ENCODE measurements around the gene PAM. TPM values are rescaled to one million over a fixed set of nuclear protein-coding genes. Genes with fewer than 3 reads are reported as not detected.

PAM gene
- total and polyA plus RNA-seq, 2 of the 8 experiments (the other 6 are each of a cell fraction or from before 2014, with no cell fraction given), result 30.4 to 67.8 TPM

GRCh38 chr5:103034662-103035392 is 279.7 kb downstream of the PAM start:
- no peak overlapping the region for H4K5ac ChIP-seq (ENCODE audit: insufficient read length, low read depth, low read length)
- no peak overlapping the region for H2AK5ac ChIP-seq (ENCODE audit: low read depth, low read length)
- no peaks in the 10 kb centered on the region for H3K23me2 ChIP-seq (ENCODE audit: low read depth, low read length)
- no peak overlapping the region for H3K4me2 ChIP-seq (ENCODE audit: insufficient read depth in 1 of 2, low read depth in 2 of 2, low read length in 2 of 2)
- H2BK120ac ChIP-seq (replicated peaks; ENCODE audit: low read depth, low read length), result no peak overlapping the region
- POLR2A ChIA-PET (ENCODE audit: partially characterized antibody), result interaction anchor here (1.1 kb wide), 1 partner anchor 224 kb away, joined by 4 read pairs; the partner anchor contains the start of gene MACIR
- H4K8ac ChIP-seq (ENCODE audit: extremely low read depth, insufficient read depth, low read length), result no peak overlapping the region
- H2BK20ac ChIP-seq (ENCODE audit: low read length), result no peak overlapping the region
- no peak overlapping the region for H4K91ac ChIP-seq (replicated peaks; ENCODE audit: insufficient read length, low read length)
- H4K20me1 ChIP-seq (replicated peaks in 1 of 2; ENCODE audit: control insufficient read depth in 1 of 2, insufficient read depth in 2 of 2, low read length in 2 of 2), result no peaks in the 10 kb centered on the region
- H3K23ac ChIP-seq (ENCODE audit: insufficient read length), result no peak overlapping the region
- H2AFZ ChIP-seq (ENCODE audit: low read length), result no peak overlapping the region
- no peak overlapping the region for H2BK15ac ChIP-seq (ENCODE audit: low read length)
- DNase-seq (ENCODE audit: low read depth in 1 of 2, low spot score in 2 of 2), result no peak
- H3K27ac ChIP-seq (ENCODE audit: low read depth, low read length), result no peak overlapping the region
- no peak overlapping the region for H2BK5ac ChIP-seq (ENCODE audit: low read depth, low read length)
- no peak overlapping the region for H3K4ac ChIP-seq (replicated peaks; ENCODE audit: insufficient read length, low read depth, low read length)
- no peaks in the 10 kb centered on the region for H3K79me1 ChIP-seq (ENCODE audit: low read depth, low read length)
- H3K36me3 ChIP-seq (ENCODE audit: control insufficient read depth in 2 of 4, insufficient read depth in 4 of 4, low read length in 3 of 4), result no peaks in the 10 kb centered on the region
- TF ChIP-seq GABPA (IDR thresholded peaks at IDR 0.05; ENCODE audit: borderline replicate concordance, insufficient read depth, low read length) (no peak), BACH1 (IDR thresholded peaks at IDR 0.05; ENCODE audit: low read length) (no peak), TBP (IDR thresholded peaks at IDR 0.05; ENCODE audit: low read depth, low read length) (no peak), JUND (IDR thresholded peaks at IDR 0.05; ENCODE audit: low read length) (no peak), SP2 (IDR thresholded peaks at IDR 0.05; ENCODE audit: low read length) (no peak), CREB1 (IDR thresholded peaks at IDR 0.05) (no peak), ATF2 (IDR thresholded peaks at IDR 0.05; ENCODE audit: low read length) (no peak), KDM5A (IDR thresholded peaks at IDR 0.05; ENCODE audit: low read length) (no peak)
- H2BK12ac ChIP-seq (ENCODE audit: low read depth, low read length), result no peak overlapping the region
- 91% methylated on average over 8 of the region's 8 CpGs; no CpG with 5 or more reads in 1 of the 2 experiments for WGBS, 2 experiments (ENCODE audit: extremely low coverage in 1 of 2, insufficient coverage in 1 of 2, insufficient read length in 1 of 2, insufficient replicate concordance in 2 of 2, low coverage in 1 of 2, low lambda C conversion rate in 2 of 2, missing lambda C conversion rate in 1 of 2)
- H3K4me3 ChIP-seq (ENCODE audit: extremely low read depth in 1 of 4, insufficient read depth in 2 of 4, low read depth in 3 of 4, low read length in 4 of 4), result no peak overlapping the region
- no peak for FAIRE-seq
- CTCF ChIA-PET (ENCODE audit: partially characterized antibody), result interaction anchor here (0.8 to 1.3 kb wide), 2 partner anchors 10 to 109 kb away, joined by 3 read pairs; no protein-coding TSS in a partner anchor
- H3K9ac ChIP-seq (replicated peaks in 1 of 4; ENCODE audit: extremely low read depth in 1 of 4, low read depth in 3 of 4, low read length in 3 of 4), result no peak overlapping the region
- no peak overlapping the region for H3K14ac ChIP-seq (ENCODE audit: insufficient read length)
- no peaks in the 10 kb centered on the region for H3K9me3 ChIP-seq (ENCODE audit: insufficient read depth in 2 of 2, low read depth in 1 of 2, low read length in 1 of 2)
- H3K79me2 ChIP-seq (ENCODE audit: control insufficient read depth in 1 of 2, insufficient read depth in 2 of 2, low read length in 2 of 2), result no peaks in the 10 kb centered on the region
- no peaks in the 10 kb centered on the region for H3K27me3 ChIP-seq (replicated peaks in 1 of 4; ENCODE audit: control insufficient read depth in 3 of 4, extremely low read depth in 1 of 4, insufficient read depth in 3 of 4, low read length in 3 of 4)
- no peaks in the 10 kb centered on the region for H3K4me1 ChIP-seq (replicated peaks in 1 of 4; ENCODE audit: control insufficient read depth in 3 of 4, insufficient read depth in 4 of 4, low read length in 3 of 4)
- no peak overlapping the region for H3K56ac ChIP-seq (replicated peaks; ENCODE audit: insufficient read length, low read depth, low read length)
- no peak overlapping the region for H3K18ac ChIP-seq (ENCODE audit: extremely low read depth, low read length)

Data from H1 (cell line).